ENCODE measurements around the gene UCMA.

GRCh38 chr10:13268310-13268709, 34.1 kb upstream of the UCMA start:
- no peak for TF ChIP-seq CTCF (IDR thresholded peaks at IDR 0.05; ENCODE audit: insufficient read depth, low read depth, low read length)
- TF ChIP-seq EZH2 (IDR thresholded peaks at IDR 0.05; ENCODE audit: insufficient read depth, low read length), result no peak

Measured in astrocyte (in vitro differentiated cells and primary cell).